ENCODE results near the gene SRPRB.

- TF ChIP-seq CTCF (conservative IDR thresholded peaks at IDR 0.05 in 1 of 2, IDR thresholded peaks at IDR 0.05 in 1 of 2; ENCODE audit: extremely low read depth in 1 of 2, insufficient read depth in 1 of 2, low read depth in 1 of 2, low read length in 2 of 2) (no peak), EZH2 (IDR thresholded peaks at IDR 0.05; ENCODE audit: borderline replicate concordance, low read length) (no peak)
These were observed 20.5 kb downstream of the SRPRB start for GRCh38 chr3:133825969-133826727.

Data from mammary epithelial cell (primary cell).